ENCODE data around the gene BTBD6.
"Not testable (repeated sequence)": the region's sequence is repeated elsewhere in the genome, so short reads cannot be mapped to it uniquely, and the experiment has no call there.

BTBD6 gene

DNA sequence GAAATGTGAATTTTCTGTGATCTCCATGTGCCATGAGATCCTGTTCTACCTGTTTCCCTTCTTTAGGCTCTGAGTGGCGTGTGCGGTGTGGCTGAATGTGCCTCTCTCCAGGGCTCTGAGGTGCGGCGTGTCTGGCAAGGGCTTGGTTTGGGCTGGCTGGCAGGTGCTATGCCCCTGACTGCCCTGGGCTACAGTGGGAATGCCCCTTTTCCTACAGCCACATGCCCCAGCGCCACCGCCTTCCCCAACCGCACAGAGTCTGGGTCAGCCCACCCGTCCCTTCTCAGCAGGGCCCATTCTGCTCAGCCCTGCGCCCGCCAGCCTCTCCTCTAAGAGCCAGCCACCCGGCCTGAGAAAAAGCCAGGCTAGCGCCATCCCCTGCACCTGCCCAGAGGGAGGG, 24.7 kb downstream of the BTBD6 start:
- DNase-seq, result no peak

DNA sequence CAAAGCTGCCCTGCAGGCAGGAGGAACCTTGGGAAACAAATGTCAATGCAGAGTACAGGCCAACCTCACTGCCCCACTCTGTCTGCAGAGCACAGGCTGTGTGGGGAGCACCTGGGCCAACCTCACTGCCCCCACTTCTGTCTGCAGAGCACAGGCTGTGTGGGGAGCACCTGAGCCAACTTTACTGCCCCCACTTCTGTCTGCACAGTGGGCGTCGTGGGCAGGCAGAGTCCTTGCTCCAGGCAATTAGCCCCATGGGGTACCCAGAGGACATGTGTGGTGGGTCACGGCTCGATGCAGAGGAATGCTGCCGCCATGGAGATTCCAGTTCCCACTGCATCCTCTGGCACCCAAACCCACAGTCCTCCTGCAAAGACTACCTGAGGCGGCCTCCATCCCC, 26.3 kb downstream of the BTBD6 start:
- DNase-seq, result no peak

DNA sequence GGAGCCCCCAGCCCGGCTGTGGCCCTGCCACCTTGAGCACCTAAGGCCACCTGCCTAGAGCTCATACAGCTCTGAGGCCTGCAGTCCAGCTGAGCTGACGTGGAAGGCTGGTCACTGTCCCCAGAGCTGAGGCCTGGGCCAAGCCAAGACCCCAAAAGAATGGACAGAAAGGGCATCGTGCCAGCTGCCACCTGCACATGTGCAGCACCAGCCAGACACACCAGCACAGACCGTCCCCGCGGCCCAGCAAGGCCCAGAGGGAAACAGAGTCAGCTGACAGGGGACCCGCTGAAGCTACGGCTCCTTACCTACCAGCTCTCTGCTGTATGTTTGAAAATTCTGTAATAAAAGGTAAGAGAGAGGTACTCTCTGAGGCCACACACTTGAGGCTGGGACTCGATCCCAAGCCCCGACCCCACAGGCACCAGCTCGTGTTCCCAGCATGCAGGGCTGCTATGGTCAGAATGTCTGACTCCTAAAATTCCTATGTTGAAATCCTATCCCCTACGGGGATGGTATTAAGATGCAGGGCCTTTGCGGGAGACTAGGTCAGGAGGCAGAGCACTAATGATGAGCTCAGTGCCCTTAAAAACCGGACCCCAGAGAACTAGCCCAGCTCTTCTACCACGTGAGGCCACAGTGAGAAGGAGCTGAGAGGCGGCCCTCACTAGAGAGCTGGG, 27.1 kb downstream of the BTBD6 start:
- no peak for DNase-seq

DNA sequence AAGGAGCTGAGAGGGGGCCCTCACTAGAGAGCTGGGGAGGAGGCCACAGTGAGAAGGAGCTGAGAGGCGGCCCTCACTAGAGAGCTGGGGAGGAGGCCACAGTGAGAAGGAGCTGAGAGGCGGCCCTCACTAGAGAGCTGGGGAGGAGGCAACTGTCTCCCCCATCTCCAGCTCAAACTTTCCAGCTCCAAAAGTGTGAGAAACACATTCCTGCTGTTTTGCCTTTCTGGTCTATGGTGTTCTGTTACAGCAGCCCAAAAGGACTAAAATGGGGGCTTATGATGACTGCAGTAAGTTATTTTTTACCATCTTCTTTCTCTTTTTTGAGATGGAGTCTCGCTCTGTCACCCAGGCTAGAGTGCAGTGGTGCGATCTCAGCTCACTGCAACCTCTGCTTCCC, 29.1 kb downstream of the BTBD6 start:
- DNase-seq, result not testable (repeated sequence)

DNA sequence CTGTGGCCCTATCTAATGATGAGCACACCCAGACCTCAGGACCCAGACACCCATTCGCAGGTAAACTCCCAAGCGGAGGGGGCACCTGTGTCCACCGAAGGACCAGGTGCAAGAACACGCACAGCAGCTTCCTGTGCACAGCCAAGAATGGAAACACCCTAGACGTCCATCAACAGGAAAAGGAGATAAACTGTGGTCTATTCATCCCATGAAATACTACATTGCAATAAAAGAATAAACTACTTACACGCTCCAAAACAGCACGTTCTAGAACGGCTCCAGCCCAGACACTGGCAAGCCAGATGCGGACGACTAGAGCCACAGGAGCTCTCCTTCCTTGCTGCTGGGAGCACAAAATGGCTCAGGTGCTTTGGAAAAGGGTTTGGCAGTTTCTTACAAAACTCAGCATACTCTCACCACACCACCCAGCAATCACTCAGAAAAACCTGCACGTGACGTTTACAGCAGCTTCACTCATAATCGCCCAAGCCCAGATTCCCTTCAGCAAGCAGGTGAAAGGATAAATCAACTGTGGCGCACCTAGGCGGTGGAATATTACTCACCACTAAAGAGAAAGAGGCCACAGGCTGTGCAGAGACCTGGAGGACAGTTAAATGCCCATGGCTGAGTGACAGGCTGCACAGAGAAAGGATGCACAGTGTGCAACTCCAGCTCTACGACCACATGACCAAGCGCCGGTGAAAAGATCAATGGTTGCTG, 31.5 kb downstream of the BTBD6 start:
- no peak for DNase-seq

DNA sequence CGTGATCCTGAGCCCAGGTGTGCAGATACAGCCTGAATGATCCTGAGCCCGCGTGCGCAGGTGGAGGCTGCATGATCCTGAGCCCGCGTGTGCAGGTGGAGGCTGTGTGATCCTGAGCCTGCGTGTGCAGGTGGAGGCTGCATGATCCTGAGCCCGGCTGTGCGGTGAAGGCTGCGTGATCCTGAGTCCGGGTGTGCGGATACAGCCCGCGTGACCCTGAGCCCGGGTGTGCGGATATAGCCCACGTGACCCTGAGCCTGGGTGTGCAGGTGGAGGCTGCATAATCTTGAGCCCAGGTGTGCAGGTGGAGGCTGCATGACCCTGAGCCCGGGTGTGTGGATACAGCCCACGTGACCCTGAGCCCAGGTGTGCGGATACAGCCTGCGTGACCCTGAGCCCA, 32.2 kb downstream of the BTBD6 start:
- DNase-seq, result no peak

DNA sequence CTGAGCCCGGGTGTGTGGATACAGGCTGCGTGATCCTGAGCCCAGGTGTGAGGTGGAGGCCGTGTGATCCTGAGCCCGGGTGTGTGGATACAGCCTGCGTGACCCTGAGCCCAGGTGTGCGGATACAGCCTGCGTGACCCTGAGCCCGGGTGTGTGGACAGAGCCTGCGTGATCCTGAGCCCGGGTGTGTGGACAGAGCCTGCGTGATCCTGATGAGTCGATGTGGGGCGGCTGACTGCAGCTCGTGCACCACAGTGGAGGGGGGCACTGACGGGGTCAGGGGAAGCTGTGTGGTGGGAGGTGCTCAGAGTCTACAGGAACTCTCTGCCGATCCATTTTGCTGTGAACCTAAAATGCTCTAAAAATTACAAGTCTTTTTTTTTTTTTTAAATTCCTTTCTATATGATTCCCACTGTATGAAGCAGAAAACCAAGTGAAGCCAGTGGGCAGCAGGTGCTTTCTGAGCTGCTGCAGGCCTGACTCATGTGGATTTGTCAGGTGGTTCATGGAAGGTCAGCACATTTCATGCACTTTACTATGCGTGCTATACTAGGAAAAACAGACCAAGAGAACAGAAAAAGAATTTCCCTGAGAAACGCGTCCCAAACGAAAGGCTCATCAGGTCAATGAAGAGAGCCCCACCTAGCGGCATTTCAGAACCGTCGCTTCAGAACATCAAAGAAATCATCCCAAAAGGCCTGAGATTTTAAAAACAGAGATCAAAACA, 33.2 kb downstream of the BTBD6 start:
- DNase-seq, result no peak

DNA sequence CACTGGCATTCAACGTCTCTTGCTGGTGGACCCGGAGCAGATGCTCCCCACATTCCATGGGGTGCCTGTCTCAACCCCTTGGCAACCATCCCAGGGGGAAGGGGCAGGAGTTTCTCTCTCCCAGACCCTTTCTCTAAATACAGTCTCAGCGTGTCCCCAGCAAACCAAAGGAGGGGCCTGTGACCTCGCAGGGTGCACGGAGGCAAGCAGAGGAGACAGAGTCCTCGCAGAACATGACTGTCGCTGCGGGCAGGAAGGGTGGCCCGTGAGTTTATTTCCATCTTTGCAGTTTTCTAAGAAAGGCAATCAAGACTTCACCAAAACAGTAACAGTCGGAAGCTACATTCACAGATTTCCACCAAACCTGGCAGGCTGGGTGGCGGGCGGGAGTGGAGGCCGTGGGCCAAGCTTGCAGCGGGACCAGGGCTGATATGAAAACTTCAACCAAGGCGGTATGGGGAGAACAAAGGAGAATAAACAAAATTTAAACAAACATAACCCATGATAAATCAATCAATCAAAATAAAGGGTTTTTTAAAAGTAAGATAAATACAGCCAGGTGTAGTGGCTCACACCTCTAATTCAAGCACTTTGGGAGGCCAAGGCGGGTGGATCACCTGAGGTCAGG, 33.9 kb downstream of the BTBD6 start:
- DNase-seq, result no peak

DNA sequence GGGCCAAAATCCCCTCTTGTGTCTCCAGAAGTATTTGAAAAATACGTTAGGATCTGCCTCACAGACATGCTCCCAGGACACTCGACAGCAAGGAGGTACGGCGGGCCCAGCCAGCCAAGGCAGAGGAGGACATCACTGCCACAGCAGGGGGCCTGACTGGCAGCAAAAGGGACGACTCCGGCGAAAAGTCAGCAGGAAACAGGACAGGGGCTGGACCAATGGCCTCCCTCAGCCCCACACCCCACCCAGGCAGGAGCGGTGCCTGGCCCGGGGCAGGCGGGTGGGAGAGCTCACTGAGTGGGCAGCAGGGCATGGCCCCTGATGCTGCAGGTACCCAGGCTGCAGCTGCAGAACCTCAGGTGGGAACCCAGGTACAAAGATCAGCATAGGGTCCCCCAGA, 34.7 kb downstream of the BTBD6 start:
- DNase-seq, result no peak

DNA sequence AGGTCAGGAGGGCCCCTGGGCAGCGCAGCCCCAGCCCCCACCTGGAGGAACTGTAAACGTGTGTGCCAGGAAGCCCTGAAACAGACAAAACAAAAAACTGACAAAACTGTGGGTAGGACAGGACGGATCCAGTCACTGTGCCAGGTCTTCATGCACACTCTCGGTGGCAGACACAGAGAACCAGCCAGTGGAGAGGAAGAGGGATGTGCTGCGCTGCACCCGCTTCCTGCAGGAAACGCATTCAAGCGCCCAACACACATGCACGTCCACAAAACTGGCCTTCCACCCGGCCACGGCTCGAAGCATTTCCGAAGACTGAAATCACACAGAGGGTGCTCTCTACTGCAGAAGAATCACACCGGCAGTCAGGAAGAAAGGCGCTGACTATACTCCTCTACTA, 35.6 kb downstream of the BTBD6 start:
- peak in 1 of 2 donors; percentile 61 for DNase-seq

DNA sequence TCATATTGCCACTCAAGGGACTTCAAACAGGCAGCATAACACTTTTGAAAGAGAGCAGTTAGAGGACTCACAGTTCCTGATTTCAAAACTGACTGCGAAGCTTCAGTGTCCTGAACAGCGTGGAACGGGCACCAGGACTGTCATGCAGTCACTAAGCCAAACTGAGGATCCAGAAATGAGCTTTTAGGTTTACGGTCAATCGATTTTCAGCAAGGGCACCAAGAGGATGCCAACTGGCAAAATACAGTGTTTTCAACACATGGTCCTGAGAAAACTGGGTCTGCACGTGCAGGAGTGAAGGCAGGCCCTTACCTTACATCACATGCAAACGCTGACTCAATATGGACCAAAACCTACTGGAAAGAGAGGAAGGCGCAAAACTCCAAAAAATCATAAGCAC, 36.8 kb downstream of the BTBD6 start:
- no peak for DNase-seq

DNA sequence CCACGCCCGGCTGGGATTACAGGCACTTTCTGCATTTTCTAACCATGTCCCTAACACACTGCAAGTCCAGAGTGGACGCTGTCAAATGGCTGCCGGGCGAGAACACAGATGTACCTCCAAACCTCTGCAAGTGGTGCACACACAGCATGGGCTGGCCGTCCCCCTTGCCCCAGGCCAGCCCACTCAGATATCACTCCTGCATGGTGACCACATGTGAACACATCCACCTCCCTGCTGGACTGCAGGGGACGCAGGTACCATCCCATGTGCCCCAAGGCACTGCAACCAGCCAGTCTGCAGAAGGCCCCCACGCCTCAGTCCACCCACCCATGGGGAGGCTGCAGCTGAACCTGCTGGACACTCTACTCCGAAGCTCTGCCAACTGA, 38.4 kb downstream of the BTBD6 start:
- DNase-seq, result no peak

DNA sequence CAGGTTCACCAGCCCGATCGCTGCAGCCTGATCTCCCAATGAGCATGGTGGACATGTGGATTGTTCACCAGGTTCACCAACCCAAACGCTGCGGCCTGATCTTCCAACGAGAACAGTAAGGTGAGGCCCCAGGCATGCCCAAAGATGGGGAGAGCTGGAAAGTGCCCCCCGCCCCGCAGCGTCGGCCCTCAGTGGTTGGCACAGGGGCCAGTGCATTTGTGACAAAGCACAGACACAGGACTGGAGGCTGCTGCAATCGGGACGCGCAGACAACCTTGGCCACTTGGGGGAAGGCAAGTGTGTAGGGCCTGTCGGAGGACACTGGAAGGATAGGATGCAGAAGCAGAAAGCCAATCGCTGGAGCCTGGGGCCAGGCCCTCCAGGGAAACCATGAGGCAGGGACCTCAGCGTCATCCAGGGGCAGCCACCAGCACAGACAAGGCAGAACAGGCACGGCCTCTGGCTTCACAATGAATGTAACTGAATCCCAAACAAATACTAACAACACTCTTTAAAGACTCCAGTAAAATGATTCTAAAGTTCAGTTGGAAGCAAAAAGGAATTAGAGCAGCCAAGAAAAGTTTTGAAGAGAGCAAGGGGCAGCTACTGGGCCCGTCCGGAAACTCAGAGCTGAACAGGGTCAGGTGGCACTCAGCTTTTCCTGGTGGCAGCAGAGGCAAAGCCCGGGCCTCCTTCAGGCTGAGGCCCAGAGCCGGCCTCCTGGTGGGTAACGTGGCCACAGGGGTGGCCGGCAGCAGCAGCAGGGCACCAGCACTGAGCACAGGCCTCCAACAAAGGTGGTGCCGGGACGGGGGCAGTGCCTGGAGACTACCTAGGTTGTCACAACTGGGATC, 39.1 kb downstream of the BTBD6 start:
- DNase-seq, result no peak

DNA sequence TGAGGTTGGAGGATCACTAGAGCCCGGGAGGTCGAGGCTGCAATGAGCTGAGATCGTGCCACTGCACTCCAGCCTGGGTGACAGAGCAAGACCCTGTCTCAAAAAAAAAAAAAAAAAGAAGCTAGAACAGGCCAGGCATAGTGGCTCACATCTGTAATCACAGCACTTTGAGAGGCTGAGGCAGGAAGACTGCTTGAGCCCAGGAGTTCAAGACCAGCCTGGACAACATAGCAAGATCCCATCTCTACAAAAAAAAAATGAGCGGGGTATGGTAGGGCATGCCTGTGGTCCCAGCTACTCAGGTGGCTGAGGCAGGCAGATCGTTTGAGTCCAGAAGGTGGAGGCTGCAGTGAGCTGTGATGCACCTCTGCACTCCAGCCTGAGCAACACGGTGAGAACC, 40.6 kb downstream of the BTBD6 start:
- not testable (repeated sequence) for DNase-seq

DNA sequence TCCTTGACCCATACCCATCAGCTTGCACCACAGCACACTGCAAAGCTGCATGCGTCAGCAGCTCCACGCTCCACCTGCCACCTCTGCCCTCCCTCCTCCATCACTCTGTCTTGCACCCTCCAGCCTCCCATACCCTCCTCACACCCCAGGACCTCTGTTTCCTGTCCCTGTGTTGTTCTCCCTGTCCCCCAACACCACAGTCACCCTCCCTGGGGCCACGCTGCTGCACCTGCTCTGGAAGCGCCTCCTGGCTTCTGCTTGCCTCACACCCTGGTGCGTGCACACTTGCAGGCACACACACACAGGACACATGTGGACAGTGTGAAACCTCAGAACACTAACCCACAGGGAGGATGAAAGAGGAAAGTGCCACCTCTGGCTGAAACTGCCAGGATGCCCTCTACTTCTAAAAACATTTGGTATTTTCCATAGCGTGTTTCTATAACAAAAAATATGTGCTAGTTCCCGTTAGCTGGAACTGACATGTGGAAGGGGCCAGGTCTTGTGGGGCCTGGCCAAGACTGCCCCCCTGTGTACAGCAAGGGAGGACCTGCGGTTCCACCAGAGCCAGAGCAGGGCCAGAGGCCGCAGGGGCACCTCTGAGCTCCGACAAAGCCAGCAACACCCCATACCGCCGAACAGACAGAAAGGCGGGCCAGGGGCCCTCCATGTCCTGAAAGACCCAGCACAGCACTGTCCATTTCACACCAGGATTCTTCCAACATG, 42.5 kb downstream of the BTBD6 start:
- peak in 1 of 2 donors; percentile 24 for DNase-seq

DNA sequence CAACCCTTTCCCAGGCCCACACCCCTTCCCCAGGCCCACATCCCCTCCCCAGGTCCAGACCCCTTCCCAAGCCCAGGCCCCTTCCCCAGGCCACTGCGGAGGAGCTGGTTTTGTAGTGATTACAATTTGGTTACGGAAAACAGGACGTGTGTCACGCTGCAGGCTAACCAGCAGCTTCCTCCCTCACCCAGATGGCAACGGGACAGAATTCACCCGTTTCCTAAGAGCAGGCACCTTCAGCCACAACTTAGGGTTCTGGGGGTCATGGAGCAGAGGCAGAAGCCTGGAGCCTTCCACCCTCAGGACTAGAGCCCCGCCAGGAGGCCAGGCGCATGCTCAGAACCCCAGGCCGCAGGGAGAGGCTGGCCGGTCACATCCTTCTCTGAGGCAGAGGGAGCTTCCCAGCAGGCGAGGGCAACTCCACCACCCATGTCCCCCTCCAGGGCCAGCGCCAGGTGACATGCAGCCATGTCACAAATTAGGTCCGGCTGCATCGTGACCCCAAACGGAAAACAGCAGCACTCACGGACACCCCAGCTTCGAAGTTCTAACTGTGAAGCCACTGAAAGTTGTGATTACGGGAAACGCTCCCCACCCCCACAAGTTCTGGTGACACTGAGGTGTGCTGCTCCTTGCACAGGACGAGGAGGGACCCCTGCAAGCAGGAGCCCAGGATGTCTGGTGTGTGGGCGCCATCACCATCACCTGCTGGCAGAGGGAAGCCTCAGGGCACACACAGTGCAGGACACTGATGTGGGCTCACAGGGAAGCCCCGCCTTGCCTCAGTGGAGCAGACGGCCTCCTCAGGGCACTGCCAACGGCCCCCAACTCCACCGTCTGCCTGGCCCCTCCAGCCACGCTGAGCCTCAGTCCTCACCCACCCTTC, 44.7 kb downstream of the BTBD6 start:
- DNase-seq, result peak in 1 of 2 donors; percentile 80

DNA sequence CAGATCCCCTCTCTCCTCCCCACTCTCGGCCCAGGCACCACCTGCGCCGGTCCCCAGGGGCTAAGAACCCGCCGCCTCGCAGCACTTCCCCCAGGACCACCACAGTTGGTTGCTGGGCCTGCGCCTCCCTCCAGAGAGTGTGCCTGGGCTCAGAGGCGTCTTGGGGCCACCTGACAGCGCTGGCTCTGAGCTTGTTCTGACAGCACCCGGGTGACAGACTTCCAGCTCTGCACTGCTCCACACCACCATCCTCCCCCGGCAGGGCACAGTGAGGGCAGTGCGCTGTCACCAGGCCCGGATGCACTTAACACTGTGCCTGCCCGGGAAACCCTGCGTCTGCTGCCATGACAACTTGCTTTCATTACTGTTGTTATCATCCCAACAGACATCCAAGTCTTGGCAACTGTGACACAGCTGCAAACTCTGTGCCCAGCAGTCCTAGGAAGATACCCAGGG, 45.8 kb downstream of the BTBD6 start:
- DNase-seq, result peak in 1 of 2 donors; percentile 94

DNA sequence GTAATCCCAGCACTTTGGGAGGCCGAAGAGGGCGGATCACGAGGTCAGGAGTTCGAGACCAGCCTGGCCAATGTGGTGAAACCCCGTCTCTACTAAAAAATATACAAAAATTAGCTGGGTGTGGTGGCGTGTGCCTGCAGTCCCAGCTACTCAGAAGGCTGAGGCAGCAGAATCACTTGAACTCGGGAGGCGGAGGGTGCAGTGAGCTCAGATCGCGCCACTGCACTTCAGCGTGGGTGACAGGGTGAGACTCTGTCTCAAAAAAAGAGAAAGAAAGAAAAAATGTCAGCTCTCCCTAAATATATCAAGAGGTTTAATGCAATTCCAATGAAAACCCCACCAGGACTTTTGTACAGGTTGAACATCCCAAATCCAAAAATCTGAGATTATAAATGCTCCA, 49.0 kb downstream of the BTBD6 start:
- not testable (repeated sequence) for DNase-seq

DNA sequence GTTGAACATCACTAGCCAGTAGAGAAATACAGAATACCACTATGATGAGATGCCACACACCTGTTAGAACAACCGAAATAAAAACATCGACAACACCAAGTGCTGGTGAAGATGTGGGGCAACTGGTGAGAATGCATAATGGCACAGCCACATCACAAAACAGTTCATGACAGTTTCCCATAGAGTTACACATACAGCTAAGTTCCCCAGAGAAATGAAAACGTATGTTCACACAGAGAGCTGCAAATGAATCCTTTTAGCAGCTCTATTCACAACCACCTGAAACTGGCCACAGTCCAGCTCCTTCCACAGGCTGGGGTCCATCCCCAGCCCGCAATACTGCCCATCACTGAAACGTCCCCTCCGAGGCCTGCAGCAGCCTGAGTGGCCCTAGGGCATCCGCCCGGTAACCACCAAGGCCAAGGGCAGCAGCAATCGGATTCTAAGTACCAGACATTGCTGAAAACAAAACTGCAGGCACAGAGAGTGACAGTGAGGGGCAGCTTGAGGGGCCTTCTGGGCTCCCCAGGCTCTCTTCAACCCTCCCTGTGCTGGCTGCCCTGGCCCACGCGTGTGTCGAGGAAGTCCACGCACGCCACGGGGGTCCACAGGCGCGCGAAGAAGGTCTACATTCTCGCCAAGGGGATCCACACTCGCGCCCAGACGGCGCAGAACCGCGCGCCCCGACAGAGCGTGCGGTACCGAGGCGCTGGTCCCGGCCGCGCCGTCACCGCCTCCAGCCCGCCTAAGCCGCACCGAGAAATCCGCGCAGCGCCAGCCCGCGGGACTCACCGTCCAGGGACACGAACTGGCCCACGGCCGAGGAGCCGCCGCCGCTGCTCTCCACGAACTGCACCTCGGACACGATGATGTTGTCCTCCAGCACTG, 51.6 kb downstream of the BTBD6 start:
- DNase-seq, result no peak

All from bone marrow (tissue), 2 donors.